Activated T-cell treated with anti-CD3 and anti-CD28 coated beads for 4 hours (primary cell): ENCODE results near the gene MTERF2.
A peak's percentile ranks its signal among the peaks of the same experiment; 100 is the strongest.

Experiments used
- DNase-seq: peaks from one replicate; pipeline ENCODE4 v3.0.0-alpha.2; 2020

MTERF2 gene

DNA sequence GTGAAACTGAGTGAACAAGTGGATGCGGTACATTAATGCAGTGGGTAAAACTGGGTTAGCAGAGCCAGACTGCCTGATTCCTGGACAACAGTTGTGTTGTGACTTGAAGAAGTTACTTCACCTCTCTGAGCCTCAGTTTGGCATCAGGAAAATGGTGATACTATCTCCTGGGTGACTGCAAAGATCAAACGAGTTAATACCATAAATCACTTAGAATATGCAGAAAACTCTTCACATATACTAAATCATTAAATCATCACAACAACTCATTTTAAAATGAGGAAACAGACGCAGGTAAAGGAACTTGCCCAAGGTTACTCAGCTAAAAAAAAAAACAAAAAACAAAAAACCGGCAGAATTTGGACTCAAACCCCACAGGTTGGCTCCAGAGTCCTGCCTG is 811 bp downstream of the MTERF2 start:
- no peak for DNase-seq

DNA sequence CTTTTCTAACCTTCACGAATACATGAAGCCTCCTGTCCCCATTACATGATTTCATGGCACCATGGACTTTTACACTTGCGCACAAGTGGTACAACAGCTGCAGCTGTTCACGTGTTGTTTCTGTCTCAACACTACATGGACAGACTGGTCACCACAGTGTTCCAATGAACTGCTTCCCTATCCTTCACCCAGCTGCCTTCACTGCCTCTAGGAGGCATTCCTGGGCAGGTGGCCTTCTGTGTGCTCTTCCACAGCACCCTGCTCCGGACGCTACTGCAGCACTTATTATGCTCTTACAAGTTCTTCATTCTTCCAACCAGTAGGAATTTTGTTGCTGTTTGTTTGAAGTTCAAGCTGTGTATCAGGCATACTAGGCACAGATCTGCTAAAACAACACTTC is 1.5 kb downstream of the MTERF2 start:
- no peak for DNase-seq

DNA sequence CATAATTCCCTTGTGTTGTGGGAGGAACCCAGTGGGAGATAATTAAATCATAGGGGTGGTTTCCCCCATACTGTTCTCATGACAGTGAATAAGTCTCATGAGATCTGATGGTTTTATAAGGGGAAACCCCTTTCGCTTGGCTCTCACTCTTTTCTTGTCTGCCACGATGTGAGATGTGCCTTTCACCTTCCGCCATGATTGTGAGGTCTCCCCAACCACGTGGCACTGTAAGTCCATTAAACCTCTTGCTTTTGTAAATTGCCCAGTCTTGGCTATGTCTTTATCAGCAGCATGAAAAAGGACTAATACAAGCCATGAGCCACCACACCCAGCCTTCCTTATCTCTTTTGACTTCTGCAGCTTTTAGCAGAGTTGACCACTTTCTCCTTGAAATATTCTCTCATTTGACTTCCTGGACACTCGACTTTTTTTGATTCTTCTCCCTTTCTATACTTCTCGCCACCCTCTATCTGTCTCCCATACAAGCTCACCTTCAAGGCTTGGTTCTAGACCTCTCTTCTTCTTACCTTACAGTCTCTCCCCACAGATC is 2.3 kb downstream of the MTERF2 start:
- no peak for DNase-seq

DNA sequence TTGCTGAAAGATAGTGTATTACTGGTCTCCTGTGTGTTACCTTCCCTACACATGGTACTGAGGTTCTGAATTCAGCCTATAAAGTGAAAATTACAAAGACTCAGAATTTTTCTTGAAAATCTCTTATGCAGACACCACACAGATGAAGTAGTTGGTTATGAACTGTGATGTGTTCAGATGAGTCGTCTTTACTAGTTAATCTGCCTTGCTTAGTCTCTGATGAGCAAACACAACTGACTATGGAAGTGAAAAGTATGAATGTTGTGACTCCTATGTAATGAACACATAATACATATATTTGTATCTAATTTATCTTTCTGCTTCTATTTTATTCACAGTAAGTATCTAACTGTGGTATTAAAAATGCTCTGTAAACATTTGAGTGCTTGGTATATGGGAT is 4.7 kb downstream of the MTERF2 start:
- DNase-seq = no peak

DNA sequence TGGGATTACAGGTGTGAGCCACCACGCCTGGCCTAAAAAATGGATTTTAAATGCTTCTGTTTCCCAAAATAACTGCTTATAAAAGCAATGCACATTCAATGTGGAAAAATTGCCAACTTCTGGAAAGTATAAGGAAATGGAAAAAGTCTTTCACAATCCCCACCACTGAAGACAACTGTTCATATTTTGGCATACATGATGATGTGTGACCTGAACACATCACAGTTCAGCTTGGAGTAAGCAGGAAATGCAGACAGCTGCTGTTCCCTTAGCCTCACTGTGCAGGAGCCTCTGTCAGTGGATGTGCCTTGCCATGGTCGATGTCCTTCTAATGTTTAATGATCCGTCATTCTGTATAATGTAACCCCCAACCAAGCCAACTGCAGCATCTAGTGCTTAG is 5.2 kb downstream of the MTERF2 start:
- DNase-seq = no peak

DNA sequence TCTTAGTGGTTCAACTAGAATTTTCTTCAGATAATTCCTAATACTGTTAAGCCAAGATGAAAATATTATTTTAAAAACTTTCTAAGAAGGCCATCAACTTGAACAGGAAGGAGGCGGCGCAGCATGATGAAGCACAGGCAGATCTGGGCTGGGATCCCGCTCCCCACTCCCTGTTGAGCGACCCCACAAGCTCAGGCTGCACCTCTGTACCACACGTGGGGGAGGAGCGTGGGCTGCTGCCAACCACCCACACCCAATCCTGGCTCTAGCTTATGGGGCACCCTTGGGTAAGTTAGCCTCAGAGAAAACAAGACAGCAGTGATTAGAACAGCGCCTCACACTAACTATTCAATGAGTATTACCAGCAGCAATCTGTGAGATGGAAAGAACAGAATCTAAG is 6.0 kb downstream of the MTERF2 start:
- DNase-seq = no peak

DNA sequence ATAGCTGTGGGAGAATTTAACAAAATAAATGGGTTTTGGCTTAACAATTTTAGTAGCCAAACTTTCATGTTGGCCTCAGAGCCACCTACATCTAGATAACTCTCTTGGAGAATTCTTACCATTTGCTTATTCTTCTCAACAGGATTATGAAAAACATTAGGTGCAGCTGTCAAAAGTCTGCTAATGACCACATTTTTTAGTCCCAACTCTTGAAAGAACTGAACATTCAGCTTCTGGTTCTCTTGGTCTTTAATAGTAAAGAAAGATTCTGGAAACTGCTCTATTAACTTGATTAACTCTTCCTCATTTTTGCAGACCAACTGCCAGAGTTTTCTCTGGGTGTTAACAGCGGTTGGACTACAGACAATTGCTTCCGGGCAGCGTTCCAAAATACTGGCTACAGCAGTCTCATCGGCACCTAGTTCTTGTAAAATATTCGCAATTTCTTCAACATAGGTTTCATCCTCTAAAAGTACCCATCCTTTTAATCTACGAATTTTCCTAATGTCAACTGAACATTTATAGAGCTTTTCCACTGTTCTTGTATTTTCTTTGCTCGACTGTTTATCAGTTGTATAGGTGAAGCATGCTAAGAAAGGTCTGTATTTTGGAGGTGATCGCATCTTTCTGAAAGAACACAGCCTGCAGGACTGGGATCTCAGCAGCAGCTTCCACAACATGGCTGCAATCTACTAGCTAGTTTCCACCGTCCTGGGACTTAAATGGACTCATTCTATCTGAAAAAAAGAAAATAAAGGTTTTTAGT is 8.7 kb downstream of the MTERF2 start:
- DNase-seq = no peak

DNA sequence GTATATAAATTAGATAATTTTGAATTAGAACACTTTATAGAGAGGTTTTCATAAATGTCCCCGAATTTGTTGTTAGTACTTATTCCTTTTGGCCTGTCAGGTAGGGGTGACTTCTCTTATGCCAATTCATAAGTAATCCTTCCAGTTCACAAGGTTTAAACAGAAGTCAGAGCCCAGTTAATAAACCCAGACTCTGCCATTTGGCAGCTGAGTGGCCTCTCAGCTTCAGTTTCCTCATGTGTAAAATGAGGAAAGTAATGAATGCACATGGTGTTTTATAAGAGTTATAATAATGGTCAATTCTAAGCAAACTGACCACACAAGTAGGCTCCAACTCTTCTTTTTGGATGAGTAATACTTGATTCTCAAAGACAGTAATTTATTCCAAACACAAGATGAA is 10.3 kb downstream of the MTERF2 start:
- no peak for DNase-seq

DNA sequence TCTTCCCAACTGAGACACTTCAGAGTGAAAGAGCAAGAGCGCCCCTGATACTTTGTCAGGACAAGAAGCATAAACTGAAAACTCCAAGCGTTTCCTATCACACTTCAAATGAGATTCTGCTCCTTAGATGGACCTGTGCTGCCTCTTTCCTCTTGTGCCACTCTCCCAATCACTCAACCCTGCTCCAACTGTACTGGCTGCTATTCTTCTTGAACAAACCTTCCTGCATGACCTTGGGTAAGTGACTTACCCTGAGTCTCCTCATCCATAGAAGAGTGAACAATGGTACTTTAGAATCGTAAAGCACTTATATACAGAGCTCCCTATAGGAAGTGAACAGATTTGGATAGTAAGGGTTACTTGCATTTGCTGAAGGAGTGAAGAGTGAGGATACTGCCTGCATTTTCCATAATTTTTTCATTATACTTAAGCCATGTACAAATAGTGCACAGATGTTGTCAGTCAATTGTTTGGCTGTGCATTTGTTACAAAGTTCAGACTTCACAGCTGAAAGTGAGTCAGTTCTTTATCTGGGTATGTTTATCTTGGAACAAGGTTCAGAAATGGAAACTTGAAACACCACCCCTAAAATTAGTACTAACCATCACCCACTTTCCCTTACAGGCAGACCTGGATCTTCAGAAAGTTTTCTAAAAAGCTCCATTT is 10.8 kb downstream of the MTERF2 start:
- no peak for DNase-seq

DNA sequence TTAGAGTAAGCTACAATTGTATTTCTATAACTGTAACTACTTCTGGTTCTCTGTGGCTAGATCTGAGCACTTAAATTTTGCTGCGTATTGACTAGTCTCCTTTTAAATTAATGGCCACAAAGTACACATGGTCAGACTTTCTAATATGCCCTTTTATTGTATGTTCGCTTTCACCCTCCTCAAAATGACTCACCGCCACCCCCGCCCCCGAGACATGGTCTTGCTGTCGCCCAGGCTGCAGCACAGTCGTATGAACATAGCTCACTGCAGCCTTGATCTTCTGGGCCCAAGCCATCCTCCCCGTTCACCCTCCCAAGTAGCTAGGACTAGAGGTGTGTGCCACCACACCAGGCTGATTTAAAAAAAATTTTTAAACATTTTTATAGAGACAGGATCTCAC is 11.8 kb downstream of the MTERF2 start:
- no peak for DNase-seq

DNA sequence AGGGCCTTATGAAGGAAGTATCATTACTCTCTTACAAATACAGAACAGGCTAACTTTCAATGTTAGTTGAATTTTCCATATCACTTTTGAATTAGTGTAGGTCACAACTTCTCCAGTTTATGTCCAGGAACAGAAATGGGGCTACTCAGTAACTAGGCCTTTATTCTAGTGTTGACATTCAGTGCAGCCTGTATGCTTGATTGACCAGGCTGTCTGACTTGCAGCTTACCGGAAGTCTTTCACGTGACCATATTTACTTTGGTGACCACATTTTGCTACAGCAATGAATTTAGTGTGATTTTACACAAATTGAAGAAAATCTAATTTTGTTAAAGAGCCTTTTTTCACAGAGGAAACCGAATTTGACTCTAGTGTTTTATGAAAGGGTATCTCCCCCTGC is 12.4 kb downstream of the MTERF2 start:
- DNase-seq = no peak

DNA sequence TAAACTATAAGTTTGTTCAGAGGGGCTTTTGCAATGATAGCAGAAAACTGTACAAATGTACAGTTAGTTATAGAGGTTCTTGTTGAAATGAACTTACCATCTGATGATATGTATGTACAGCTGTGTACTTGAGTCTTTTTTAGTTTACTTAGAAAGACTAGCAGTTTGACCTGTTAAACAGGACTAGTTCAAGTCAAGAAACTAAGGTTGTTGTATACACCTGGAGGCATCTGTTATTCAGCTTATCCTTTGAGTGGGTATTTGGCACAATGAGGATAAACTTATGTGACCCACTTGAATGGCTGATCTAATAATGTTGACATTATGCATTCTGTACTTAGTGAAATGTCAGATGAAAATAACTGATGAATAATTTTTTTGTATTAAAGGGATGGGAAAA is 13.4 kb downstream of the MTERF2 start:
- no peak for DNase-seq

DNA sequence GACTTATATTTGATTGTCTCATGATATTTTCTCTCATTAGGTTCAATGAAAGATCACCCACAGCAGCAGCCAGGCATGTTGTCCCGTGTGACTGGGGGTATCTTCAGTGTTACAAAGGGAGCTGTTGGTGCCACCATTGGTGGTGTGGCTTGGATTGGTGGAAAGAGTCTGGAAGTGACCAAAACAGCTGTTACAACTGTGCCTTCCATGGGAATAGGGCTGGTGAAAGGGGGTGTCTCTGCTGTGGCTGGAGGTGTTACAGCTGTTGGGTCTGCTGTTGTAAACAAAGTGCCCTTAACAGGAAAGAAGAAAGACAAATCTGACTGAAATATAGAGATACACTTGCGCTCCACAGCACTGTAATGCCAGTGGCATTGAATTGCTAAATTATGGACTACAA is 15.9 kb downstream of the MTERF2 start:
- no peak for DNase-seq

DNA sequence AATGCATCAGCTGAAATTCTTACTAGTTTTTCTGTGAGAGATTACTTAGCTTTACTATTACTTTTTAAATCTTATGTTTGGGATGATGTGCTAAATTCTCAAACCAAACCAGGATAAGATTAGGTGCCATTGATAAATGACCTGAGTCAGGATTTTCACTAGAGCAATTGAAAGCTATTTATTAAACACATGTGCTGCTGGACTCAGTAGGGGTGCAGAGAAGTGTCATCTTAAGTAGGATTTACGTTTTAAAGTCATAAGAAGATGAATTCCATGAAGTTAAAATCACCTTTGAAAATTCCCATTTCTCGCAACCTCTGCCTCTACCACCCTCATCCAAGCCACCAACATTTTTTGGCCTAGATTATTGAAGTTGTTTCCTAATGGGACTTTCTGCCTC is 22.4 kb downstream of the MTERF2 start:
- no peak for DNase-seq

DNA sequence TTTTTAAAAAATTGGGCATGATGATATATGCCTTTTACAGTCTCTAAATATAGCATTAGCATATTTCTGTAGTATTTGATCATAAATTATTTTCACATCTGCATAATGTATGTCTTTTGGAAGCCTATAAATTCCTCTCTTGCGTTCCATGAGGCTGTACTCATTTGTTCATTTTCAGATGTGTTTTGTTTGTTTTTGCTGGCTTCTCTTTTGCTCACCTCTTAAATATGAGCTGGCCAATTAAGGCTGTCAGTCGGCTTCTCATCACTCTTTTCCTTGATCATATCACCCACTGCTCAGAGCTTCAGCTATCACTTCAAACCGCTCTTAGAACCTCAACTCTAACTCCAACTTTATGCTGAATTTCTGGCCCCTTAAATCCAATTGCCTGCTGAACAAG is 24.7 kb downstream of the MTERF2 start:
- no peak for DNase-seq

DNA sequence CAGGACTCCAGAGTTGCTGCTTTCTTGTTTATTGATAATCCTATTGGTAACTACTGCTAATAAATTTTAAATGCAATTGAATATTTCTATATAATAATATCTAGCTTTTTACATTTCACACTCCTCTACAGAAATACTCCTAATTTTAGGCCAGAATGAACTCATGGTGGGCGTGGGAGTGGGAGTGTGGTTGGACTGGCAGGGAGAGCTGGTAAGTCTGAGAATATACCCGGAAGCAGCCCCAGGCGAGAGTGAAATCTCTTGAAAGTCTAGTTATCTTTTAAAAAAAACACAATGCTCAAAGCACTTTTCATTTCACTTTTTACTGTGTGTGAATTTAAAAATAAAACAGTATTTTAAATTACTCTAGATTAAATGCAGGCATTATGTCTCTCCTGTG is 26.5 kb downstream of the MTERF2 start:
- no peak for DNase-seq

DNA sequence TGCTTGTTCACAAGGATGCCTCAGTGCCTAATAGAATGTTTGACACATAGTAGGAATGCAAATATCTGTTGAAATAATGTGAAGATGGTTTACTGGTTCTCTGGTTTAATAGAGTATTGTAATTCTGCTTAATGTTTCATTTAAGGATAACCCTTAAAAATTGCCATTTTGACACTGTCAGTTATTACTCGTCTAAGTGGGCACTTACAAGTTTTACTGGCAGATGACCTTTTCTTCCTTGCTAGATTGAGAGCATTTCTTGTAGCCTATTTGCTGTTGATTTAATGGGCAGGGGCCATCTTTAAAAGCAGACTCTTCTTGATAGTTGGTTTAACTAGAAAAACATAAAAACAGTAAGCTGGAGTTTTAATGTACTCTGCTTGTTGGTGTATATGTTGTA is 29.4 kb downstream of the MTERF2 start:
- no peak for DNase-seq

DNA sequence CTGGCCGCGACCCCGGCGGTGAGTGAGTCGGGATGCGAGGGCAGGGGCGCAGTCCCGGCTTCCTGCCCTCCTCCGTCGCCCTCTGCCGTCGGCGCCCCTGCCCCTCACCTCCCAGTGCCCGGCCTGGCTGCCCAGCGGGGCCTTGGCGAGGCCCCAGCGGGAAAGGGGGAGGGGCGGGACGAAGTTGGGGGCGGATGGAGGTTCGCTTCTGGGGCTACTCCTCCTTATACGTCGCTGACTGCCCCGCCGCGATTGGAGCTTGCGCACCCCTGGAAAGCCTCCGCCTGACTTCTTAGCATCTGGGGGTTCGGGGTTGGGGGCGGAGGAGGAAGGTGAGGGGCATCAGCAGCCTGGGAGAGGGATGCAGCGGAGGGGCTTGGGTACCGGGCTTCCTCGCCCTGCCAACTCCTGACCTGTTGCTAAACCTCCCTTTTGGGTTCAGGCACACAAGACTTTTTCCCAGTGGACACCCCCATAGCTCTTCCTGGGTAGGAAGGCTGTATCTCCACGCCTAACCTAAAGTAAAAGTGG is 30.8 kb downstream of the MTERF2 start:
- peak; percentile 24 for DNase-seq

DNA sequence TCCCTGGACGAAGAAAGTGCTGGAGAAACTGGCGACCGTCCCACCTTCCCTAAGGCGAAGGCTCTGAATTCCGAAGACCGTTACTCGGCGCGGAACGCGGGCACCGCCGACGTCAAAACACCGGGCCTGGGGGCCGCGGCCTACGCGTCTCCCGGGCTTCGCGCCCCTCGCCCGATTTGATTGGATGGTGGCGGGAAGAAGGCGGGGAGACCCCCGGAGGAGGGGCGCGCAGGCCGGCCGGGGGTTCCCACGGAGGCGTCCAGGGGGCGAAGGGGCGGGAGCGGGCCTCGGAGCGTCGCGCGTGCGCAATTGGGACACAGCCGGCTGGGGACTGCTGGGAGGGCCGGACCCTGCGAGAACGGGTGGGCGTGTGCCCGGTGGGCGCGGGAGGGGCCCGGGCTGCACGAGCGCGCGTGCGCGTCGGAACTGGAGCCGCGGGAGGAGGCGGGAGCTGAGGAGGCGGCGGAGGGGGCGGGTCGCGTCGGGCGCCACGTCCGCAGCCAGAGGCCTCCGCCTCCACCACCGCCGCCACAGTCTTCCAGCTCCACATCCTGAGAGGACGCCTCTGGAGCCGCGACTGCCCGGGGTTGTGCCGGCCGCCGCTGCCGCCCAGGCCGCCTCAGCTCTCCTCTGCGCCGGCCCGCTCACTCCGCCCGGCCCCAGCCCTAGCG is 31.4 kb downstream of the MTERF2 start, which contains the start of gene TMEM263:
Gene TMEM263 (plus strand): TSS at position 531 of the 671 bp plus-strand sequence. CDS start 11,210 bp downstream, outside the sequence.
- peak; percentile 85 for DNase-seq

DNA sequence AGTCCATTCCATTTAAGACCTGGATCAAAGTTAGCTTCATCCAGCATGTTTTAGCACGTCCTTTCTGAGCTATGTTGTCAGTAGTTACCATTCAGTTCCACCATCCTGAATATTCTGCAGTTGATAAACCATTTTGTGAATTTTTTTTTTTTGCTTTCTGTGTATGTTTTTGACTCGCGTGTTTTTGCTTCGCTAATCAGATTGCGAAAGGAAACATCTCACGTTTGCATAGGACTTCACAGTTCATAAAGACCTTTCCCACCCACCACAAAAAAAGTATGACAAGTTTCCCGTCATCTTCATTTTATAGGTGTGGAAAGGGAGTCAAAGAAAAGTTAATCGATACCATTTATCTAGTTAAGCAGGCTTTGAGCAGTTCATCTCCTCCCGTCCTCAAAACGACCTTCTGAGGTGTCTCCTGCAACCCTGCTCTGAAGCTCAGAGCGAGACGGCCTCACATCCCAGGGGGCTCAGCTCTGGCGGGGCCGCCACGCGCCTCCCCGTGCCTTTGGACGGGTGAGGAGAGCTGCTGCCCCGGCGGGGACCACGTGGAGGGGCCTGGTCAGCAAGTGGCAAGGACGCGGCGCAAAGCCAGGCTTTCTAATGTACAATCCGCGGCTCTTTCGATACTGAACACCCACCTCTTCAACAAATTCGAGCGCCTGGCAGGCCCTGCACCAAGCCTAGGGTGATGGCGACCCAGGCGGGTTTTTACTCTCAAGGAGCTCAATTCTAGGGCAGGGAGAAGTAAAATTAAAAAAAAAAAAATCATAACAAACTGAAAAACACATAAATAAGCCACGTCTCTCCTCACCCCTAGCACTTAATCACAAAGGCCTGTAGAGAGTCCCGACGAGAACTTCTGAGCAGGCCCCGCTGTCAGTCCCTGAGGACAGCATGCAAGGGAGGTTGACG is 32.2 kb downstream of the MTERF2 start:
- no peak for DNase-seq

DNA sequence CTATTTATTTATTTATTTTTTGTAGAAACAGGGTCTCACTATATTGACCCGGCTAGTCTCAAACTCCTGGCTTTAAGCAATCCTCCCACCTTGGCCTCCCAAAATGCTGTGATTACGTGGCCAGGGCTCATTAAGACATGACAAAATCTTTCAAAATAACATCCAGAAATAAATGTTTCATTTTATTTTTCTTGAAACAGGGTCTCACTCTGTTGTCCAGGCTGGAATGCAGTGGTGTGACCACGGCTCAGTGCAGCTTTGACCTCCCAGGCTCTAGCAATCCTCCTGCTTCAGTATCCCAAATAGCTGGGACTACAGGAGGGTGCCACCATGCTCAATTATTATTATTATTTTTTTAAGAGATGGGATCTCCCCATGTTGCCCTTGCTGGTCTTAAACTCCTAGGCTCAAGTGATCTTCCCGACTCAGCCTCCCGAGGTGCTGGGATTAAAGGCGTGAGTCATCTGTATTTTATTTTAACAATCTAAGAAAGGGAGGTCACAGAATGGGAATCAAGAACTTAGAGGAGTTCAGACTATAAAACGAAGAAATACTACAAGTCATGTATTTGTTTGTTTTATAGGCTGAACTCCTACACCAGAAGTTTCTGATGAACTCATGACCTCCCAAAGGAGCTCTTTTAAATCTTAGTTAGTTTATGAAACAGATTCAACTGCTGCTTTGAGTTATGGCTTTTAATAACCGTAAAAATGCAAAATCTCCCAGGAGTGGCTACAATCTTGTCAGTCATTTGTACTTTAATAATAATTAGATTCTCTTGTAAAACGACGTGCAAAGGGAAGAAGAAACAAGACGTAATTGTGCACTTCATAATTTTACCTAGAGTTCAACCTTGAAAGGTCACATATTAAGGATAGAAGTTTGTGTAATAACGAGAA is 33.3 kb downstream of the MTERF2 start:
- no peak for DNase-seq
